Right cardiac atrium (tissue), 5 donors: ENCODE measurements around the gene CC2D2B. TPM values are rescaled to one million over a fixed set of nuclear protein-coding genes. Genes with fewer than 3 reads are reported as not detected.
A peak's percentile ranks its signal among the peaks of the same experiment; 100 is the strongest.
"Not testable (repeated sequence)": the region's sequence is repeated elsewhere in the genome, so short reads cannot be mapped to it uniquely, and the experiment has no call there.

Source experiments
- ATAC-seq, 2 donors: fragments of 200-7000 bp; cut with Tn5 transposase; one replicate each; pipeline versions ENCODE4 v1.8.0 to v1.9.1; 2020; ENCODE audit warnings: moderate library complexity in 2 of 2, mild to moderate bottlenecking in 1 of 2
- DNase-seq, 3 donors: peaks; one replicate each; pipeline ENCODE4 v3.0.0-alpha.2; 2020
- H3K27ac ChIP-seq: one replicate; pipeline ENCODE4 v1.5.1; 2013; ENCODE audit warnings: mild to moderate bottlenecking, low read length, control low read depth, moderate library complexity
- H3K27me3 ChIP-seq: one replicate; pipeline ENCODE4 v1.6.1; 2013; ENCODE audit not compliant: control insufficient read depth, insufficient read depth
- H3K4me1 ChIP-seq: one replicate; pipeline ENCODE4 v1.6.1; 2013; ENCODE audit warnings: low read length; ENCODE audit not compliant: control insufficient read depth, insufficient read depth
- H3K4me3 ChIP-seq: one replicate; pipeline ENCODE4 v1.5.1; 2013; ENCODE audit warnings: low read length, control low read depth
- H3K9me3 ChIP-seq: one replicate; pipeline ENCODE4 v1.6.1; 2013; ENCODE audit warnings: low read length; ENCODE audit not compliant: control insufficient read depth
- WGBS: extraction: QIAGEN DNeasy Blood & Tissue Kit; methylation state at CpG from one replicate; pipeline ENCODE4 v1.1.7; 2013; 5-methylcytosine and 5-hydroxymethylcytosine counted together
- intact Hi-C, 4 donors: fragments of 100-400 bp; cut with DNase I; formaldehyde crosslinking; loops; one replicate each; pipeline versions ENCODE4 v1.11.0 to v1.14.0; 2022 to 2023
- polyA plus RNA-seq: library from polyadenylated mRNA; stranded (reverse); fragments of 200-250 nt; gene quantifications from one replicate; pipeline ENCODE4 v1.2.3, GENCODE V29; 2013
- total RNA-seq, 4 donors: library from RNA; stranded (reverse); fragmentation: NEBNext Ultra II Directional; extraction: Animal tissue kit (Norgen Biotek cat#: 25700); gene quantifications; one replicate each; pipeline ENCODE4 v1.2.1, GENCODE V29; 2021
- donor health status: healthy with polysubstance abuse.
- donor health status: DM: no; HTN: yes; CAD: no.
- donor health status: DM: no; HTN: no; CAD: no.
- donor health status: DM: no; HTN: yes; CAD: no; lungs with severe emphysema.
- donor health status: DM: yes; HTN: yes; CAD: no.

CC2D2B gene
- total and polyA plus RNA-seq, 5 donors, result 0.77 to 3.0 (median 1.7) TPM

GRCh38 chr10:95908450-95908849, 675 bp downstream of the CC2D2B start:
- no peak for ATAC-seq
- Histone ChIP-seq H3K27ac (no peak overlapping the region), H3K4me3 (peak overlapping the region; percentile 70), H3K9me3 (no peaks in the 10 kb centered on the region), H3K27me3 (no peaks in the 10 kb centered on the region), H3K4me1 (no peaks in the 10 kb centered on the region)
- 58% methylated on average over 4 of the region's 4 CpGs for WGBS
- intact Hi-C loops, result no loop called here
- no peak for DNase-seq

- Histone ChIP-seq H3K27me3 (no peaks in the 10 kb centered on the region), H3K4me1 (no peaks in the 10 kb centered on the region), H3K27ac (no peak overlapping the region), H3K4me3 (no peak overlapping the region), H3K9me3 (no peaks in the 10 kb centered on the region)
- intact Hi-C loops, result no loop called here
- no peak for DNase-seq
- no peak for ATAC-seq
- WGBS, result over 99% methylated on average over 2 of the region's 2 CpGs
Measured at GRCh38 chr10:95909561-95909960, 1.8 kb downstream of the CC2D2B start.

- H3K27me3 ChIP-seq, H3K27ac ChIP-seq, H3K4me1 ChIP-seq, ATAC-seq, intact Hi-C loops, DNase-seq, H3K9me3 ChIP-seq, H3K4me3 ChIP-seq: not testable (repeated sequence)
Measured at GRCh38 chr10:95916039-95916438, 8.3 kb downstream of the CC2D2B start.

- intact Hi-C loops, result no loop called here
- no peak overlapping the region for H3K27ac ChIP-seq
- no peak for DNase-seq
- no peaks in the 10 kb centered on the region for H3K9me3 ChIP-seq
- H3K4me3 ChIP-seq, result no peak overlapping the region
- H3K4me1 ChIP-seq, result no peaks in the 10 kb centered on the region
- ATAC-seq, result no peak
- H3K27me3 ChIP-seq, result no peaks in the 10 kb centered on the region
- WGBS, result 90% methylated on average over 6 of the region's 6 CpGs
Measured at GRCh38 chr10:95920798-95921426, 13.1 kb downstream of the CC2D2B start.

GRCh38 chr10:95925033-95925432, 17.3 kb downstream of the CC2D2B start:
- no peaks in the 10 kb centered on the region for H3K9me3 ChIP-seq
- DNase-seq (no peak), ATAC-seq (no peak)
- H3K4me3 ChIP-seq, result no peak overlapping the region
- no peaks in the 10 kb centered on the region for H3K27me3 ChIP-seq
- 72% methylated on average over 3 of the region's 3 CpGs for WGBS
- intact Hi-C loops, result no loop called here
- H3K27ac ChIP-seq, result no peak overlapping the region
- H3K4me1 ChIP-seq, result no peaks in the 10 kb centered on the region

- no peaks in the 10 kb centered on the region for H3K27me3 ChIP-seq
- no peak for DNase-seq
Measured at GRCh38 chr10:95935429-95935828, 27.7 kb downstream of the CC2D2B start.

DNA sequence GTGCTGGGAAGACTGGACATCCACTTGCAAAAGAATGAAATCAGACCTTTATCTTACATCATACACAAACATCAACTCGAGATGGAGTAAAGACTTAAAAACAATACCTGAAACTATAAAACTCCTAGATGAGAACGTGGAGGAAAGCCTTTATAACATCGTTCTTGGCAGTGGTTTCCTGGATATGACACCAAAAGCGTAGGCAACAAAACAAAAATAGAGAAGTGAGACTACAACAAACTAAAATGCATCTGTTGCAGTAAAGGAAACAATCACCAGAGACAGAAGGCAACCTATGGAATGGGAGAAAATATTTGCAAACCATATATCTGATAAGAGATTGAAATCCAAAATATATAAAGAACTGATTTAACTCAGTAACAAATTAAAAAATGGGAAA, 33.3 kb downstream of the CC2D2B start:
- no peak overlapping the region for H3K4me3 ChIP-seq
- no peak for ATAC-seq
- no peaks in the 10 kb centered on the region for H3K4me1 ChIP-seq
- no peak overlapping the region for H3K27ac ChIP-seq
- no peaks in the 10 kb centered on the region for H3K27me3 ChIP-seq
- intact Hi-C loops, result no loop called here
- DNase-seq, result no peak
- H3K9me3 ChIP-seq, result no peaks in the 10 kb centered on the region
- WGBS, result 70% methylated on average over 4 of the region's 4 CpGs

More at GRCh38 chr10:95935429-95935828, 27.7 kb downstream of the CC2D2B start:
- intact Hi-C loops, result no loop called here
- WGBS, result 88% methylated on average over 2 of the region's 2 CpGs
- Histone ChIP-seq H3K9me3 (no peaks in the 10 kb centered on the region), H3K27ac (no peak overlapping the region), H3K4me1 (no peaks in the 10 kb centered on the region), H3K4me3 (no peak overlapping the region)
- no peak for ATAC-seq

DNA sequence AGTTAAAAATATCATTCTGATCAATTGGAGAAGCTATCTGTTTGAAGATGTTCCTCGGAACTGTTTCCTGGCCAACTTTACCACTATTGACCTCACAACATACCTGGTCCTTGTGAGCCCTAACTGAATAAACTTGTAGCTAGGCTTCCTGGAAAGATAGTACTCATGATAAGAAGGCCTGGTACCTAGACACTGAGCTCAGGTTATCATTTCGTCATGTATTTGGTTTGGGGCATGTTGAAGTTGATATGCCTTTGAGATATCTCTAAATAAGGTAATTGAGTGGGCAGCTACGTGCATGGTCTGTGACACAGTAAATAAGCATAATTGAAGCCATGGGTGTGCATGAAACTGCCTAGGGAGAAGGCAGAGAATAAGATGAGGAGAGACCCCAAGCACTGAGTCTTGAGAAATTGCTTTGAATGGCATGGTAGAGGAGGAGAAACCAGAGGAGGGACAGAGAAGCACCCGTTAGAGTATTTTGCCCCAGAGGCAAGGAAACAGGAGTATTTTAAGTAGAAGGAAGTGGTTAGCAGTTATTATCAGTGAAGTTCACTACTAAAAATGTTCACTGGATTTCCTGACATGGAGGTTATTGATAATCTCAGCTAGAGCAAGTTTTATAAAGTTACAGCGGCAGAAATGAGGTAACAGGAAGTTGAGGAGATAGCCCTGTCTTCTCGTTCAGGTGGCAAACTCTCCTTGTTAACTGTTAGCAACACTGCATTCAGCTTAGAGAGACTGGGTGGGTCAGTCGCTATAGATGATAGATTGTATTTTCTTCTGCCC, 55.6 kb downstream of the CC2D2B start:
- intact Hi-C loops, result no loop called here
- H3K4me3 ChIP-seq, result no peak overlapping the region
- 55% methylated on average over 7 of the region's 7 CpGs for WGBS

GRCh38 chr10:95963991-95964389, 56.2 kb downstream of the CC2D2B start:
- no peak for DNase-seq
- H3K4me1 ChIP-seq, result peaks cover 1% of the 10 kb centered on the region
- intact Hi-C loops, result no loop called here
- no peak overlapping the region for H3K4me3 ChIP-seq
- no peak overlapping the region for H3K27ac ChIP-seq
- 60% methylated on average over 1 of the region's 1 CpG for WGBS
- H3K27me3 ChIP-seq, result no peaks in the 10 kb centered on the region
- H3K9me3 ChIP-seq, result peaks cover 1% of the 10 kb centered on the region
- ATAC-seq, result no peak

More for the DNA sequence above, 55.6 kb downstream of the CC2D2B start:
- Histone ChIP-seq H3K9me3 (peaks cover 1% of the 10 kb centered on the region), H3K4me1 (peaks cover 1% of the 10 kb centered on the region), H3K27me3 (no peaks in the 10 kb centered on the region), H3K27ac (no peak overlapping the region)
- ATAC-seq (no peak), DNase-seq (no peak)

DNA sequence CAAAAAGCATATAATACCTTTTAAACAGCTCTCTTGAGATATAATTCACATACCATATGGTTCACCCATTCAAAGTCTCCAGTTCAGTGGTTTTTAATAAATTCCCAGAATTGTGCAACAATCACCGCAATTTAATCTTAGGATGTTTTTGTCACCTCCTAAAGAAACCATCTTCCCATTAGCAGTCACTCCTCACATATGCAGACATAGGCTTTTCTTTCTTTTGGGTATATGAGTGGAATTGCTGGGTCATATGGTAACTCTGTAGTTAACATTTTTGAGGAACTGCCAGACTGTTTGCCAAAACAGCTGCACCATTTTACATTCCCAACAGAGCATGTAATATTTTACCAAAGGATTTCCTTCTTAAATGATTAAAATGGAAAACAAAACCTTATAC, 57.0 kb downstream of the CC2D2B start:
- WGBS, result 77% methylated on average over 1 of the region's 1 CpG
- no peak for DNase-seq
- H3K27ac ChIP-seq, result no peak overlapping the region
- ATAC-seq, result no peak
- peaks cover 1% of the 10 kb centered on the region for H3K4me1 ChIP-seq
- no peaks in the 10 kb centered on the region for H3K27me3 ChIP-seq
- intact Hi-C loops, result no loop called here
- H3K4me3 ChIP-seq, result no peak overlapping the region
- peaks cover 1% of the 10 kb centered on the region for H3K9me3 ChIP-seq

DNA sequence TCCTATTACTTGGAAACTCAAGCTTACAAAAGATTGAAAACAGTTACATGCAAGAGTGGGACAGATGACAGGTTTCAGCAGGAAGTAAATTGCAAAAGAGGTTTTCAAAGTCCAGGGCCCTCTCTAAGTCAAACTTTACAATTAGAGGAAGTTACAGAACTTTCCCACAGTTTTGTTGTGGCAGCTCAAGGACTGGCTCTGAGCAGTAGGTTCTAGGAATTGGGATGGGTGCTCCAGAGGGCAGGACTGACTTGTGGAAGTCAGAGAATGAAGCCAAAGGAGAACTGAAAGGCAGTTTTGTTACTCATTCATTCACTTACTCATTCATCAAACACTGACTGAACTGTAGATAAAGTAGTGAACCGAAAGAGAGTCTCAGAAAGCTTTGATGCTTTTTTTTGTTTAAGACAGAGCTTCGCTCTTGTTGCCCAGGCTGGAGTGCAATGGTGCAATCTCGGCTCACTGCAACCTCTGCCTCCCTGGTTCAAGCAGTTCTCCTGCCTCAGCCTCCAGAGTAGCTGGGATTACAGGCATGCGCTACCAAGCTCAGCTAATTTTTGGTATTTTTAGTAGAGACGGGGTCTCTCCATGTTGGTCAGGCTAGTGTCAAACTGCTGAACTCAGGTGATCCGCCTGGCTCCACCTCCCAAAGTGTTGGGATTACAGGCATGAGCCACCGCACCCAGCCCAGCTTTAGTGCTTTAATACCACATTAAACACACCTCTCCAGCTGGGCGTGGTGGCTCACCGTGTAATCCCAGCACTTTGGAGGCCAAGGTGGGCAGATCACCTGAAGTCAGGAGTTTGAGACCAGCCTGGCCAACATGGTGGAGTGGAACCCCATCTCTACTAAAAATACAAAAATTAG, 68.8 kb downstream of the CC2D2B start:
- intact Hi-C loops, result no loop called here
- 84% methylated on average over 9 of the region's 9 CpGs for WGBS
- no peaks in the 10 kb centered on the region for H3K4me1 ChIP-seq
- H3K27me3 ChIP-seq, result no peaks in the 10 kb centered on the region
- ATAC-seq (no peak), DNase-seq (no peak)
- H3K4me3 ChIP-seq, result no peak overlapping the region
- H3K9me3 ChIP-seq, result no peaks in the 10 kb centered on the region
- no peak overlapping the region for H3K27ac ChIP-seq
